Neural cell (in vitro differentiated cells): Measurements from ENCODE around the gene TACR2. TPM values are rescaled to one million over a fixed set of nuclear protein-coding genes. Genes with fewer than 3 reads are reported as not detected.

Experiments used
- H2AFZ ChIP-seq: fragments of 200-600, 300-800 bp; sonication (generic), shearing (Covaris generic); 2 replicates; pipeline ENCODE4 v1.6.0; 2014; ENCODE audit warnings: low read depth, mild to moderate bottlenecking, antibody characterized with exemption, low read length, moderate library complexity
- H3F3A ChIP-seq: fragments of 200-600 bp; shearing (Covaris generic); 2 replicates; pipeline ENCODE4 v1.6.1; 2016; ENCODE audit warnings: mild to moderate bottlenecking, moderate library complexity, mixed read lengths, antibody characterized with exemption, low read length; ENCODE audit not compliant: insufficient read depth, poor library complexity, severe bottlenecking
- H3K27ac ChIP-seq: fragments of 200-600, 300-800 bp; sonication (generic), shearing (Covaris generic); 2 replicates; pipeline ENCODE4 v1.5.1; 2014; ENCODE audit warnings: mild to moderate bottlenecking, low read length, moderate library complexity
- H3K27me3 ChIP-seq: fragments of 300-800, 200-600 bp; sonication (generic), shearing (Covaris generic); 2 replicates; pipeline ENCODE4 v1.6.0; 2014; ENCODE audit warnings: mild to moderate bottlenecking, low read depth, low read length, moderate library complexity; ENCODE audit not compliant: insufficient read depth
- H3K36me3 ChIP-seq: fragments of 300-800, 200-600 bp; sonication (generic), shearing (Covaris generic); 2 replicates; pipeline ENCODE4 v1.5.1; 2014; ENCODE audit warnings: mild to moderate bottlenecking, antibody characterized with exemption, low read length, moderate library complexity; ENCODE audit not compliant: insufficient read depth
- H3K4me2 ChIP-seq: fragments of 300-800, 200-600 bp; sonication (generic), shearing (Covaris generic); 2 replicates; pipeline ENCODE4 v1.6.0; 2014; ENCODE audit warnings: mild to moderate bottlenecking, low read length
- H3K4me3 ChIP-seq: fragments of 300-800, 200-600 bp; sonication (generic), shearing (Covaris generic); 2 replicates; pipeline ENCODE4 v1.5.1; 2014; ENCODE audit warnings: mild to moderate bottlenecking, low read length, moderate library complexity
- H3K79me2 ChIP-seq: fragments of 200-600 bp; shearing (Covaris generic); replicated peaks from 2 replicates; pipeline ENCODE4 v1.6.0; 2014; ENCODE audit warnings: mild to moderate bottlenecking, low read length, moderate library complexity; ENCODE audit not compliant: insufficient read depth
- H3K9ac ChIP-seq: fragments of 300-800, 200-600 bp; sonication (generic), shearing (Covaris generic); 2 replicates; pipeline ENCODE4 v1.6.1; 2016; ENCODE audit warnings: mild to moderate bottlenecking, low read length, mixed read lengths
- H3K9me2 ChIP-seq: fragments of 200-600 bp; shearing (Covaris generic); 2 replicates; pipeline ENCODE4 v1.6.1; 2016; ENCODE audit warnings: mild to moderate bottlenecking, low read length, mixed read lengths; ENCODE audit not compliant: insufficient read depth
- H3K9me3 ChIP-seq: fragments of 200-600, 300-800 bp; sonication (generic), shearing (Covaris generic); 2 replicates; pipeline ENCODE4 v1.6.1; 2016; ENCODE audit warnings: mild to moderate bottlenecking, mixed run types, low read length, moderate library complexity, mixed read lengths
- H4K20me1 ChIP-seq: fragments of 200-600 bp; shearing (Covaris generic); 2 replicates; pipeline ENCODE4 v1.6.1; 2016; ENCODE audit warnings: mild to moderate bottlenecking, mixed run types; ENCODE audit not compliant: insufficient read depth
- CTCF ChIP-seq: fragments of 450-650 bp; IDR thresholded peaks from 2 replicates; pipeline ENCODE4 v1.5.1; 2014; ENCODE audit warnings: antibody characterized with exemption, mild to moderate bottlenecking, moderate library complexity; ENCODE audit not compliant: poor library complexity, severe bottlenecking
- EP300 ChIP-seq: fragments of 450-650 bp; conservative IDR thresholded peaks from 2 replicates; pipeline ENCODE4 v1.6.1; 2014; ENCODE audit warnings: antibody characterized with exemption, mild to moderate bottlenecking, moderate library complexity; ENCODE audit not compliant: poor library complexity, severe bottlenecking
- EZH2 ChIP-seq: fragments of 200-600, 300-800 bp; shearing (Covaris generic), sonication (generic); IDR thresholded peaks from 2 replicates; pipeline ENCODE4 v1.6.1; 2014; ENCODE audit warnings: antibody characterized with exemption, low read length, borderline replicate concordance, mild to moderate bottlenecking; ENCODE audit not compliant: insufficient read depth, poor library complexity, severe bottlenecking
- MXI1 ChIP-seq: fragments of 450-650 bp; conservative IDR thresholded peaks from 2 replicates; pipeline ENCODE4 v1.6.1; 2014; ENCODE audit warnings: antibody characterized with exemption, mild to moderate bottlenecking; ENCODE audit not compliant: poor library complexity, severe bottlenecking
- POLR2AphosphoS5 ChIP-seq: IDR thresholded peaks from 2 replicates; pipeline ENCODE4 v1.6.1; 2012
- RAD21 ChIP-seq: fragments of 450-650 bp; conservative IDR thresholded peaks from 2 replicates; pipeline ENCODE4 v1.6.1; 2014; ENCODE audit warnings: antibody characterized with exemption, mild to moderate bottlenecking, moderate library complexity
- REST ChIP-seq: IDR thresholded peaks from 2 replicates; pipeline ENCODE4 v1.6.1; 2012; ENCODE audit warnings: borderline replicate concordance
- SMC3 ChIP-seq: fragments of 450-650 bp; conservative IDR thresholded peaks from 2 replicates; pipeline ENCODE4 v1.6.1; 2014; ENCODE audit warnings: antibody characterized with exemption, mild to moderate bottlenecking, moderate library complexity; ENCODE audit not compliant: poor library complexity
- TAF1 ChIP-seq: IDR thresholded peaks from 2 replicates; pipeline ENCODE4 v1.6.1; 2012; ENCODE audit warnings: low read depth
- polyA plus RNA-seq: library from polyadenylated mRNA; depleted of rRNA; stranded (reverse); fragments of >200 nt; gene quantifications from 2 replicates; pipeline ENCODE4 v1.2.3, GENCODE V29; 2014

Gene TACR2
- polyA plus RNA-seq, 1 donor from 2014 or later: not detected

DNA sequence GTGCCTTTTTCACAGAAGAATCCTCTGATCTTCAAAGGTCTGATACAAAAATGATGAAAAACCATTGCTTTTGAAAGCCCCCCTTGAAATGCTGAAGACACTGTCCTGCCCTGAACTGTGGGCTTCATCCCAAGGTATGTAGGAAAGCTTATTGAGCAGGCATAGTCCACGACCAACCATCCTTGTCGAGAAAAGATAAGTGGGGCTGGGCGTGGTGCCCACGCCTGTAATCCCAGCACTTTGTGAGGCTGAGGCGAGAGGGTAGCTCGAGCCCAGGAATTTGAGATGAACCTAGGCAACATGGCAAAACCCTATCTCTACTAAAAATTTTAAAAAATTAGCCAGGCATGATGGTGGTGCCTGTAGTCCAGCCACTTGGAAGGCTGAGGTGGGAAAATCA, 25.6 kb downstream of the TACR2 start:
- no peak overlapping the region for H3K27ac ChIP-seq
- H3K4me2 ChIP-seq: no peak overlapping the region
- H3K9me2 ChIP-seq: no peaks in the 10 kb centered on the region
- no peaks in the 10 kb centered on the region for H3K27me3 ChIP-seq
- H3F3A ChIP-seq: no peaks in the 10 kb centered on the region
- H4K20me1 ChIP-seq: no peaks in the 10 kb centered on the region
- H3K36me3 ChIP-seq: peaks cover 9% of the 10 kb centered on the region
- H3K4me3 ChIP-seq: no peak overlapping the region
- TF ChIP-seq TAF1 (no peak), POLR2AphosphoS5 (no peak), CTCF (no peak), REST (no peak), EP300 (no peak), EZH2 (no peak), SMC3 (no peak), MXI1 (no peak), RAD21 (no peak)
- H3K9me3 ChIP-seq: no peaks in the 10 kb centered on the region
- H2AFZ ChIP-seq: no peak overlapping the region
- H3K9ac ChIP-seq: no peak overlapping the region
- no peaks in the 10 kb centered on the region for H3K79me2 ChIP-seq

- no peak overlapping the region for H3K9ac ChIP-seq
- no peaks in the 10 kb centered on the region for H3K9me2 ChIP-seq
- H3K36me3 ChIP-seq: peaks cover 19% of the 10 kb centered on the region
- no peak overlapping the region for H3K4me3 ChIP-seq
- H3K4me2 ChIP-seq: no peak overlapping the region
- H3F3A ChIP-seq: no peaks in the 10 kb centered on the region
- H3K9me3 ChIP-seq: no peaks in the 10 kb centered on the region
- H3K27me3 ChIP-seq: no peaks in the 10 kb centered on the region
- no peaks in the 10 kb centered on the region for H4K20me1 ChIP-seq
- no peak for TF ChIP-seq POLR2AphosphoS5
- no peak overlapping the region for H2AFZ ChIP-seq
- no peak overlapping the region for H3K27ac ChIP-seq
- H3K79me2 ChIP-seq: no peaks in the 10 kb centered on the region
These were observed 26.8 kb downstream of the TACR2 start for GRCh38 chr10:69389827-69390490.

GRCh38 chr10:69388488-69388887, 28.2 kb downstream of the TACR2 start:
- Histone ChIP-seq H3F3A (no peaks in the 10 kb centered on the region), H4K20me1 (no peaks in the 10 kb centered on the region), H3K9me2 (no peaks in the 10 kb centered on the region), H3K9ac (no peak overlapping the region), H3K9me3 (no peaks in the 10 kb centered on the region), H2AFZ (no peak overlapping the region), H3K4me2 (no peak overlapping the region), H3K27me3 (no peaks in the 10 kb centered on the region), H3K79me2 (no peaks in the 10 kb centered on the region), H3K27ac (no peak overlapping the region), H3K36me3 (peaks cover 11% of the 10 kb centered on the region), H3K4me3 (no peak overlapping the region)
- TF ChIP-seq RAD21 (no peak), REST (no peak)
